HG02884 (cell line): Measurements from ENCODE around the gene SPATA2L.

Experiments used
- ATAC-seq: cut with Tn5 transposase; IDR thresholded peaks from one replicate; pipeline ENCODE4 v1.9.1; 2021; ENCODE audit warnings: mild to moderate bottlenecking, moderate library complexity; ENCODE audit not compliant: unreplicated experiment

SPATA2L gene, protein sequence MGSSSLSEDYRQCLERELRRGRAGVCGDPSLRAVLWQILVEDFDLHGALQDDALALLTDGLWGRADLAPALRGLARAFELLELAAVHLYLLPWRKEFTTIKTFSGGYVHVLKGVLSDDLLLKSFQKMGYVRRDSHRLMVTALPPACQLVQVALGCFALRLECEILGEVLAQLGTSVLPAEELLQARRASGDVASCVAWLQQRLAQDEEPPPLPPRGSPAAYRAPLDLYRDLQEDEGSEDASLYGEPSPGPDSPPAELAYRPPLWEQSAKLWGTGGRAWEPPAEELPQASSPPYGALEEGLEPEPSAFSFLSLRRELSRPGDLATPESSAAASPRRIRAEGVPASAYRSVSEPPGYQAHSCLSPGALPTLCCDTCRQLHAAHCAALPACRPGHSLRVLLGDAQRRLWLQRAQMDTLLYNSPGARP

DNA sequence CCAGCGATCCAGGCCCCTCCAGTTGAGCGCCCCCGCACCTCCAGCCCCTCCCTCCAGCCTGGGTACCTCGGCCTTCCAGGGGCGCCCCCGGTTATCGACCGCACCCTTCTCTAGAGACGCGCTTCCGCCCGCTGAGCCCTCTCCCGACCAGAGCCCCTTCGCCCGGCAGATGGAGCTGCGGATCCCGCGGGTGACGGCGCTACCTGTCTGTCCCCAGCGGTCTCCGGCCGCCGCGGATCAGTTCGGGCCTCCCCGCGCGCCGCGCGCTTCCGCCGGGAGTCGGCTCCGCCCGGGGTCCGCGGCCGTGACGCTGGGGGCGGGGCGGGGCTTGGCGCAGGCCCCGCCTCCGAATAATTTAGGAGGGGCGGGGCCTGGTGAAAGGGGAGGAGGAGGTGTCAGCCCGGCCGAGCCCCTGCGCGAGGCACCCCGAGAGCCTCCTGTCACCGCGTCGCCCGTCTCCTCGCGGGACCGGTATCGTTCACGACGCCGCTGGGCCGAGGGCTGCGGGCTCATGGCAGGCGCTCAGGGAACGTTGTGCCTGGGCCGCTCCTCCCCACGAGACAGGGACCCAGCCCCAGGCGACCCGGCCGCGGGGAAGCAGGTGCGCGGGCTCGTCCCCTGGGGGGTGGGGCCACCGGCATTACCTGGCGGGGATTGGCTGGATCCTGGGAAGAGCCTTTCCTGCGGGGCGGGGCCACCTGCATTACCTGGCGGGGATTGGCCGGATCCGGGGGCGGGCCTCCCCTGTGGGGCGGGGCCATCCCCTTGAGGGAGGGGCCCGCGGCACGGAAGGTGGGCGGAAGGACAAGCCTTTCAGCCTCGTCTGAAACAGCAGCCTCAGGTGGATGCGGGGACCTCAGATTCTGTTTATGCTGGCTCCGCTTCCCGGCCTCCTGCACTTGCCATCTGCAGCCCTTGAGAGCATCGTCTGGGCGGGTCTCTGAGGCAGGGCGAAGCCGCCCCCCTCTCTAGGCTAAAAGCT lies at the start of gene SPATA2L:
Gene SPATA2L, minus strand, starts transcription at position 281 of the 982 bp plus-strand sequence. CDS start 473 bp downstream, outside the sequence.
- peak; percentile 61 for ATAC-seq

GRCh38 chr16:89749637-89750036 lies 48.1 kb upstream of the SPATA2L start:
- no peak for ATAC-seq

DNA sequence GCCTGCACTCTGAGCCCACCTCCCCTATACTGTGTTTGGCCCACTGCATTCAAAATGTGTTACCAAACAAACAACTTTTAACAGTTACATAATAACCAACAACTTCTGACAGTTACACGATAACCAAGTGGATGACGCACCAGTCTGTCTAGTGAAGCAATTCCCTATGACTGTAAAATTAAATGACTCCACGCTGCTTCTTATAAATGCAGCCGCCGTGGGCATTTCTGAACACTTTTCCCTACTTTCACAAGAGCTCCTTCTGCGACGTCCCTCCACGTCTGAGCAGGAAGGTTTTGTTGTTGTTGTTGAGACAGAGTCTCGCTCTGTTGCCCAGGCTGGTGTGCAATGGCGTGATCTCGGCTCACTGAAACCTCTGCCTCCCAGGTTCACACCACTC lies 47.4 kb upstream of the SPATA2L start:
- ATAC-seq: no peak

DNA sequence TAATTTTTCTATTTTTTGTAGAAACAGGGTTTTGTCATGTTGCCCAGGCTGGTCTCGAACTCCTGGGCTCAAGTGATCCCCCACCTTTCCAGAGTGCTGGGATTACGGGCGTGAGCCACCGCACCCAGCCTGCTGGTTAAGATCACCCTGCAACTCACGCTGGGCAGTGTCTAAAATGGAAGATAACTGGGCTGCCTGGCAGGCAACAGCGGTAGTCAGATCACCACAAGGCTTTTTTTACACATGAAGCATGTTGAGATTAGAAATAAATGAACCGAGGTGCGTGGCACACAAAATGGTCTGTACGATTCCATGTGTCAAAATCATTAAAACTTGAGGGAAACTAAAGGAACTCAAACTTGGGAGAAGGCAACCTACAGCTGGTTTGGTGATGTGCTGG lies 46.6 kb upstream of the SPATA2L start:
- no peak for ATAC-seq

GRCh38 chr16:89746043-89746442 lies 44.5 kb upstream of the SPATA2L start:
- ATAC-seq: no peak

- ATAC-seq: no peak
Measured at GRCh38 chr16:89744813-89745212, 43.3 kb upstream of the SPATA2L start.

DNA sequence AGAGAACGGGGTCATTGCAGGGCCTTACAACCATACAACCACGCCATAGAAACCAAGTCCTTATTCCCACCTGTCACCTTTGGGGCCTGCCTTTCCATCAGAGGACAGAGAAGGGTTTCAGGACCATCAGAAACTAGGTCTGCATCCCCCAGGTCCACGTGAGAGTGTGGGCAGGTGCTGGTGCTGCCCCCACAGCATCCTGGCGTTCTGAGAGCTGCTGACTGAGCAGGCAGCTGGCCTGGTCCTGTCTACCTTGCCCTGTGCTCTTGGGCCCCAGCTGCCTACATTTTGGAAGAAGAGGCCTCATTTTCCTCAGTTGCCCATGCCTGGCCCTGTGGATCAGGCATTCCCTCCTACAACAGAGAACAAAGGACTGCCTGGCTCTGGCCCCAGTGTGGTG lies 41.4 kb upstream of the SPATA2L start:
- ATAC-seq: no peak

DNA sequence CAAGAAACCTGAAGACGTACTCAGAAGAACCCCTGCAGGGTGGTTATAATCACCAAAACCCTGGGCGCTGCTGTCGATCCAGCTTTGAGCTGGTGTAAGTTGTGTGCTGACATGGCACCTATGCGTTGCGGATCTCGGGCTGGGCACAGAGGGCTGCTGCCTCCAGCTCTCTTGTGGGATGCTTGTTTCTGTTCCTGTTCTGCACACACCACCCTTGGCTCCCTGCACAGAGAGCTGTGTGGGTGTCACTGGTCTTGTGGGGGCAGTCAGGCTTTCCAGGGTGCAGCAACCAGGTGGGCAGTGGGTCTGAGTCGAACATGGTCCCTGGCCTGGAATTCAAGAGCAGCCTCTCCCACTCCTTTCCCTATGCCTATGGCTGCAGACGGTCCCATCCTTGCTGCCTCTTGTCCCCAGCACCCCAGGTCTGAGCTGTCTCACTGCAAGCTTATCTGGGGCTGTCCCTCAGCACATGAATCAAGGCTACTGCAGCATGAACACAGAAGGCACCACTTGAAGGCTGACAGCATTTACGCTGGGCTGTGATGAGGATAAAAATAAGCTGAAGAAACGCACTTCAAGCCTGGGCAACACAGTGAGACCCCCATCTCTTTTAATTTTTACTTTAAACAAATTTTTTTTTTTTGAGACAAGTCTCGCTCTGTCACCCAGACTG lies 40.0 kb upstream of the SPATA2L start:
- ATAC-seq: no peak

- ATAC-seq: no peak
Measured at GRCh38 chr16:89739383-89739782, 37.9 kb upstream of the SPATA2L start.

DNA sequence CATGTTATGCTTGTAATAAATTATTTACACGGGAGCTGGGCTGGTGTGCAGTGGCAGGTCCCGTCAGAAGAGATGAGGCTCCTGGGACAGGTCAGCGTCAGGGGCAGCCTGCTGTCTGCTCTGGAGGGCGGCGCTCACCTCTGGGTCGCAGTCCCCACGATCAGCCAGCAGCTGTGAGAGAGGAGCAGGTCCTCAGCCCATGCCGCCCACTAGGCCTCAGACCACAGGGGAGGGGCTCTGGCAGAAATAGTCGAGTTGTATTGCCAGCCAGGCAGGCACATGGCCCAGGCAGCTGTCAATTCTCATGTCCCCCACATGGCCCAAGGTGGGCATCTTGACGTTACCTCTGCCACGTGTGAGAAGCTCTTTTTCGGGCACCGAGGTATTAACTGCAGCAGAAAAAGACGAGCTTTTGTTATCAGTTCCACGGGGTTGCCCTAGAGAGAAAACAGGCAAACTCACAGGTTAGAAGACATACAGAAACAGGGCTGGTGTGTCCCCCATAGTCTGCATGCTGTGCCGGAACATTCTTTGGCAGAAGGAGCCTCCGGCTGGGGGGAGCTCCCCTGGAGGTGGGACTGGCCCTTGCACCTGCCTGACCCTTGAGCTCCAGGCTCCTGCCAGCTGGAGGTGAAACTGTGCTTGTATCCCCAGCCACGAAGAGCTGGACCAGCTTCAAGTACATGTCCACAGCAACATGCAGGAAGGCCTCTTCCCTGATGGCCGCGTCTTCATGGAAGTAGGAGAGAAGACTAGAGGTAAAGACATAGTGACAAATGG lies 37.2 kb upstream of the SPATA2L start:
- no peak for ATAC-seq

DNA sequence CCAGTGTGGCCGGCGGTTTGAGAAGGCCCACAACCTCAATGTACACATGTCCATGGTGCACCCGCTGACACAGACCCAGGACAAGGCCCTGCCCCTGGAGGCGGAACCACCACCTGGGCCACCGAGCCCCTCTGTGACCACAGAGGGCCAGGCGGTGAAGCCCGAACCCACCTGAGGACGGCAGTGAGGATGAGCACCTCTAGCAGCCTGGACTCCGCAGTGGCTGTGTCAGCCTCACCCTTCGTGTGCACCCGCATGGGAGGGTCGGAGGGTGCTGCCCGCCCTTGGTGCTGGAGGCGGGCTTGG lies 36.5 kb upstream of the SPATA2L start:
- ATAC-seq: no peak

GRCh38 chr16:89737341-89738071 lies 36.0 kb upstream of the SPATA2L start:
- no peak for ATAC-seq

GRCh38 chr16:89736554-89736953 lies 35.0 kb upstream of the SPATA2L start:
- no peak for ATAC-seq

- no peak for ATAC-seq
Measured at GRCh38 chr16:89733792-89734191, 32.3 kb upstream of the SPATA2L start.

DNA sequence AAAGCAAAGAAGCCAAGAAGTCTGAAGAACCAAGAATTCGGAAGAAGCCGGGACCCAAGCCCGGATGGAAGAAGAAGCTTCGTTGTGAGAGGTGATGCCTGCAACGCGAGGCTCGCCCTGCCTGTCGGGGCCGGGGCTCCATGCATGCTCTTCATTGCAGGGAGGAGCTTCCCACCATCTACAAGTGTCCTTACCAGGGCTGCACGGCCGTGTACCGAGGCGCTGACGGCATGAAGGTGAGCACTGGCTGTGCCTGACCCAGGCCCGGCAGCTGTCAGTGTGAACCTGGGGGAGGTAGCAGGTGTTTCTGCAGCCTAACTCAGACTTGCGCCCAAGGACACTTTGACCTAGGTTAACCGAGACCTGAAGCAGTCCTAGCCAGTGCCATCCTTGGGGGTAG lies 31.8 kb upstream of the SPATA2L start:
- no peak for ATAC-seq

- no peak for ATAC-seq
Measured at GRCh38 chr16:89732918-89733242, 31.4 kb upstream of the SPATA2L start.

DNA sequence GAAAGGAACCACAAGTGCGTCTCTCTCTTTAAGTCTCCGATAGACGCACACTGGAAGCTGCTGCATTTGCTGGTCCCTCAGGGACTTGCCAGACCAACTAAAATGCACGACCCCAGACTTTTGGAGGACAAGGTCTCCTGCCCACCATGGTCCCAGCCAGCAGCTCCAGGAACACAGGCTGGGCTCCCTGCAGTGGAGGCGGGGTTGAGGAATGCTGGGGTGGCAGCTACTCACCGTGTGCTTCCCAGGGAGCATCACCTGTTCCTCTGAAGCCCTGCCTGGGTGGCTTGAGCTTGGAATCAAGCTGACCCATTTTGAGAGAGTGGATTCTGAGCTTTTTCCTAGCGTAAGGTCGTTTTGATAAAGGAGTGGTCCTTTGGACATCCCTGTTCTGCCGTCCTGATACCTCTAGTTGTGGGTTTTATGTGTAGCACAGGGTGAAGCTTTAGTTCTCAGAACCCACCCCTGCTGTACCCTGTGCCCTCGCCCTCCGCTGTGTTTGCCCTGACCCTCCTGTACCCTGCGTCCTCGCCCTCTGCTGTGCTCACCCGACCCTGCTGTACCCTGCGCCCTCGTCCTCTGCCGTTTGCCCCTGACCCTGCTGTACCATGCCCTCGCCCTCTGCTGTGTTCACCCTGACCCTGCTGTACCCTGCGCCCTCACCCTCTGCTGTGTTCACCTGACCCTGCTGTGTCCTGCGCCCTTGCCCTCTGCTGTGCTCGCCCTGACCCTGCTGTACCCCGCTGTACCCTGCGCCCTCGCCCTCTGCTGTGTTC lies 30.8 kb upstream of the SPATA2L start:
- ATAC-seq: no peak

GRCh38 chr16:89730610-89731234 lies 29.2 kb upstream of the SPATA2L start:
- ATAC-seq: no peak
